Measurements from ENCODE around the gene IFT80. TPM values are rescaled to one million over a fixed set of nuclear protein-coding genes. Genes with fewer than 3 reads are reported as not detected.

The IFT80 gene
- total and polyA plus RNA-seq, 2 of the 4 experiments (the other 2 are of a cell fraction), result 15.2 to 16.8 TPM

GRCh38 chr3:160434071-160434470, 35.0 kb upstream of the IFT80 start:
- Histone ChIP-seq H4K5ac (ENCODE audit: low read depth, low read length) (peak overlapping the region; percentile 63; the same call in 1 of the 2 replicates), H3K4ac (ENCODE audit: low read depth, low read length) (no peak overlapping the region), H3K14ac (replicated peaks; ENCODE audit: low read depth, low read length) (no peak overlapping the region), H2AK9ac (replicated peaks; ENCODE audit: low read depth, low read length, poor library complexity) (no peak overlapping the region), H2BK5ac (ENCODE audit: low read depth, low read length, poor library complexity, severe bottlenecking) (peak overlapping the region; percentile 39), H3K79me1 (ENCODE audit: low read depth in 1 of 2, low read length in 2 of 2) (peaks cover 7 to 30% of the 10 kb centered on the region in 2 experiments), H3K18ac (ENCODE audit: low read depth, low read length) (no peak overlapping the region), H4K91ac (ENCODE audit: insufficient read depth, low read depth, low read length) (no peak overlapping the region), H4K20me1 (ENCODE audit: insufficient read depth, low read length) (peaks cover 6% of the 10 kb centered on the region; the same call in 1 of the 2 replicates), H3K27me3 (ENCODE audit: control insufficient read depth, insufficient read depth, low read length) (no peaks in the 10 kb centered on the region), H2BK20ac (ENCODE audit: low read depth, low read length) (no peak overlapping the region), H2BK120ac (ENCODE audit: low read depth, low read length) (no peak overlapping the region), H3K9ac (ENCODE audit: low read depth, low read length) (no peak overlapping the region), H3K23ac (ENCODE audit: low read depth, low read length) (no peak overlapping the region), H3K9me3 (ENCODE audit: control insufficient read depth, insufficient read depth, low read length) (no peaks in the 10 kb centered on the region), H3K9me1 (ENCODE audit: insufficient read depth, low read length) (no peaks in the 10 kb centered on the region), H3K4me3 (ENCODE audit: insufficient read depth, low read depth, low read length) (no peak overlapping the region), H3K36me3 (ENCODE audit: control insufficient read depth, insufficient read depth, low read length) (peaks cover 18% of the 10 kb centered on the region), H3K4me2 (ENCODE audit: low read depth, low read length) (peak overlapping the region; percentile 66; the same call in 1 of the 2 replicates), H3K4me1 (ENCODE audit: control insufficient read depth, insufficient read depth, low read length) (peaks cover 4% of the 10 kb centered on the region; the same call in 1 of the 2 replicates), H2BK15ac (ENCODE audit: low read depth, low read length) (no peak overlapping the region; the same call in 2 of the 3 replicates), H4K8ac (ENCODE audit: low read depth in 2 of 2, low read length in 2 of 2) (no peak overlapping the region), H3K27ac (ENCODE audit: insufficient read depth, low read length) (peak overlapping the region; percentile 29; the same call in 1 of the 2 replicates), H2AK5ac (ENCODE audit: low read depth, low read length) (no peak overlapping the region), H3K56ac (ENCODE audit: extremely low read depth, insufficient read depth, low read length) (no peak overlapping the region), H2AFZ (replicated peaks; ENCODE audit: low read length, poor library complexity) (no peak overlapping the region)
- intact Hi-C loops (cut with micrococcal nuclease) (loop anchor here (5.0 kb wide), 1 partner anchor 53 kb away; no protein-coding TSS in a partner anchor), dilution Hi-C loops (cut with HindIII; ENCODE audit: low sequenced_read_pairs, unreplicated experiment) (no loop called here), in situ Hi-C loops (cut with MboI; ENCODE audit: low sequenced_read_pairs) (no loop called here)
- ATAC-seq (ENCODE audit: low read depth), result peak; percentile 81
- TSS peak; percentile 86 for BruUV-seq (replicated peaks)
- CTCF ChIA-PET, result interaction anchor here (1.2 kb wide), 1 partner anchor 50 kb away, joined by 3 read pairs; no protein-coding TSS in a partner anchor
- peak; percentile 36; the same call in 1 of the 2 replicates for TF ChIP-seq CEBPB (IDR thresholded peaks at IDR 0.05; ENCODE audit: low read depth, low read length)
- no peak for TF ChIP-seq CHD1 (IDR thresholded peaks at IDR 0.05; ENCODE audit: low read depth, low read length)
- 80% methylated on average over 1 of the region's 2 CpGs; no CpG with 5 or more reads in 1 of the 2 experiments for WGBS, 2 experiments (ENCODE audit: extremely low coverage in 2 of 2, insufficient read length in 1 of 2)
- POLR2A ChIA-PET (ENCODE audit: unreplicated experiment), result no interaction called here
- DNase-seq, result peak; percentile 60
